ENCODE results near the gene ADAMTS2. TPM values are rescaled to one million over a fixed set of nuclear protein-coding genes. Genes with fewer than 3 reads are reported as not detected.
A peak's percentile ranks its signal among the peaks of the same experiment; 100 is the strongest.

ADAMTS2 gene
- total and polyA plus RNA-seq, 2 of the 8 experiments (the other 6 are each of a cell fraction or from before 2014, with no cell fraction given): 6.6 to 7.3 TPM

- Histone ChIP-seq H2AK5ac (ENCODE audit: low read depth, low read length) (no peak overlapping the region), H3K4me3 (ENCODE audit: extremely low read depth in 1 of 4, insufficient read depth in 2 of 4, low read depth in 3 of 4, low read length in 4 of 4) (no peak overlapping the region), H3K4me2 (ENCODE audit: insufficient read depth in 1 of 2, low read depth in 2 of 2, low read length in 2 of 2) (no peak overlapping the region), H3K23ac (ENCODE audit: insufficient read length) (no peak overlapping the region), H4K20me1 (replicated peaks in 1 of 2; ENCODE audit: control insufficient read depth in 1 of 2, insufficient read depth in 2 of 2, low read length in 2 of 2) (no peaks in the 10 kb centered on the region), H3K4ac (replicated peaks; ENCODE audit: insufficient read length, low read depth, low read length) (no peak overlapping the region), H3K9me3 (ENCODE audit: insufficient read depth in 2 of 2, low read depth in 1 of 2, low read length in 1 of 2) (no peaks in the 10 kb centered on the region), H4K8ac (ENCODE audit: extremely low read depth, insufficient read depth, low read length) (0 out of 2 replicates have a peak overlapping the region, but pooled peaks have one; percentile 14), H3K18ac (ENCODE audit: extremely low read depth, low read length) (no peak overlapping the region), H3K23me2 (ENCODE audit: low read depth, low read length) (no peaks in the 10 kb centered on the region), H2BK15ac (ENCODE audit: low read length) (no peak overlapping the region), H2AFZ (ENCODE audit: low read length) (no peak overlapping the region), H3K4me1 (replicated peaks in 1 of 4; ENCODE audit: control insufficient read depth in 3 of 4, insufficient read depth in 4 of 4, low read length in 3 of 4) (no peaks in the 10 kb centered on the region), H2BK5ac (ENCODE audit: low read depth, low read length) (no peak overlapping the region), H2BK120ac (replicated peaks; ENCODE audit: low read depth, low read length) (no peak overlapping the region), H3K27ac (ENCODE audit: low read depth, low read length) (no peak overlapping the region), H3K14ac (ENCODE audit: insufficient read length) (no peak overlapping the region), H3K36me3 (ENCODE audit: control insufficient read depth in 2 of 4, insufficient read depth in 4 of 4, low read length in 3 of 4) (no peaks in the 10 kb centered on the region), H4K5ac (ENCODE audit: insufficient read length, low read depth, low read length) (no peak overlapping the region), H3K56ac (replicated peaks; ENCODE audit: insufficient read length, low read depth, low read length) (no peak overlapping the region), H2BK12ac (ENCODE audit: low read depth, low read length) (no peak overlapping the region), H4K91ac (replicated peaks; ENCODE audit: insufficient read length, low read length) (no peak overlapping the region), H2BK20ac (ENCODE audit: low read length) (no peak overlapping the region), H3K79me2 (ENCODE audit: control insufficient read depth in 1 of 2, insufficient read depth in 2 of 2, low read length in 2 of 2) (no peaks in the 10 kb centered on the region), H3K79me1 (ENCODE audit: low read depth, low read length) (no peaks in the 10 kb centered on the region), H3K9ac (replicated peaks in 1 of 4; ENCODE audit: extremely low read depth in 1 of 4, low read depth in 3 of 4, low read length in 3 of 4) (no peak overlapping the region), H3K27me3 (replicated peaks in 1 of 4; ENCODE audit: control insufficient read depth in 3 of 4, extremely low read depth in 1 of 4, insufficient read depth in 3 of 4, low read length in 3 of 4) (no peaks in the 10 kb centered on the region)
- DNase-seq (ENCODE audit: low read depth in 1 of 2, low spot score in 2 of 2) (peak in 1 of 2 experiments; percentile 30), FAIRE-seq (no peak)
- ChIA-PET POLR2A (ENCODE audit: partially characterized antibody) (interaction anchor here (0.9 kb wide), 1 partner anchor 466 kb away, joined by 3 read pairs; no protein-coding TSS in a partner anchor), CTCF (ENCODE audit: partially characterized antibody) (interaction anchor here (1.0 to 1.4 kb wide), 2 partner anchors 11 to 341 kb away, joined by 4 read pairs; no protein-coding TSS in a partner anchor)
- 90% methylated on average over 17 of the region's 18 CpGs; no CpG with 5 or more reads in 1 of the 2 experiments for WGBS, 2 experiments (ENCODE audit: extremely low coverage in 1 of 2, insufficient coverage in 1 of 2, insufficient read length in 1 of 2, insufficient replicate concordance in 2 of 2, low coverage in 1 of 2, low lambda C conversion rate in 2 of 2, missing lambda C conversion rate in 1 of 2)
- no peak for TF ChIP-seq NRF1 (IDR thresholded peaks at IDR 0.05; ENCODE audit: low read depth, low read length)
- TF ChIP-seq EZH2 (IDR thresholded peaks at IDR 0.05; ENCODE audit: low read depth, low read length, severe bottlenecking): no peak
- TF ChIP-seq POLR2A (IDR thresholded peaks at IDR 0.05; ENCODE audit: control extremely low read depth in 1 of 2, low read depth in 2 of 2, low read length in 2 of 2): no peak
- no peak for TF ChIP-seq POLR2AphosphoS5 (IDR thresholded peaks at IDR 0.05; ENCODE audit: low read depth, low read length)
- no peak for TF ChIP-seq JUND (IDR thresholded peaks at IDR 0.05; ENCODE audit: low read length)
- TF ChIP-seq CHD2 (IDR thresholded peaks at IDR 0.05; ENCODE audit: low read length): no peak
- no peak for TF ChIP-seq KDM4A (IDR thresholded peaks at IDR 0.05; ENCODE audit: low read depth, low read length, severe bottlenecking)
- TF ChIP-seq NANOG (IDR thresholded peaks at IDR 0.05; ENCODE audit: insufficient read depth, low read depth, low read length, poor library complexity, severe bottlenecking): no peak
- no peak for TF ChIP-seq MAFK (IDR thresholded peaks at IDR 0.05; ENCODE audit: low read depth, low read length)
- no peak for TF ChIP-seq KDM1A (IDR thresholded peaks at IDR 0.05; ENCODE audit: borderline replicate concordance, low read length)
- no peak for TF ChIP-seq TAF7 (optimal IDR thresholded peaks at IDR 0.05; ENCODE audit: borderline replicate concordance, low read depth, low read length)
- TF ChIP-seq GABPA (IDR thresholded peaks at IDR 0.05; ENCODE audit: borderline replicate concordance, insufficient read depth, low read length): no peak
- no peak for TF ChIP-seq EGR1 (IDR thresholded peaks at IDR 0.05; ENCODE audit: borderline replicate concordance, low read depth, low read length)
These were observed 192.9 kb downstream of the ADAMTS2 start for GRCh38 chr5:179152144-179152895.
